CD14-positive monocyte (primary cell): Measurements from ENCODE around the gene PLEKHM2. TPM values are rescaled to one million over a fixed set of nuclear protein-coding genes. Genes with fewer than 3 reads are reported as not detected.

Experiments
- DNase-seq, 3 donors: peaks; one replicate each; pipeline ENCODE4 v3.0.0-alpha.2; 2011 to 2022
- H2AFZ ChIP-seq: 2 replicates; pipeline ENCODE4 v1.6.0; 2012; ENCODE audit warnings: mild to moderate bottlenecking, low read depth, low read length, inconsistent platforms; ENCODE audit not compliant: insufficient read depth, poor library complexity, severe bottlenecking
- H3K27ac ChIP-seq, 2 donors: 1 replicate in 1 of 2; 2 replicates in 1 of 2; pipeline ENCODE4 v1.5.1; 2012 to 2013; ENCODE audit warnings: low read length in 2 of 2, control low read depth in 1 of 2, inconsistent platforms in 1 of 2, low read depth in 1 of 2, mild to moderate bottlenecking in 1 of 2
- H3K27me3 ChIP-seq, 2 donors: one replicate each; pipeline versions ENCODE4 v1.6.0 to v1.6.1; 2011 to 2013; ENCODE audit warnings: low read length in 2 of 2; ENCODE audit not compliant: control insufficient read depth in 2 of 2, insufficient read depth in 2 of 2
- H3K36me3 ChIP-seq, 2 donors: replicated peaks in 1 of 2; 1 replicate in 1 of 2; 2 replicates in 1 of 2; pipeline versions ENCODE4 v1.5.1 to v1.6.1; 2012 to 2013; ENCODE audit warnings: low read length in 2 of 2, control low read depth in 1 of 2, inconsistent platforms in 1 of 2, mild to moderate bottlenecking in 1 of 2; ENCODE audit not compliant: insufficient read depth in 2 of 2, control insufficient read depth in 1 of 2
- H3K4me1 ChIP-seq, 2 donors: 1 replicate in 1 of 2; 2 replicates in 1 of 2; pipeline versions ENCODE4 v1.5.1 to v1.6.1; 2012 to 2013; ENCODE audit warnings: low read length in 2 of 2, control low read depth in 1 of 2, inconsistent platforms in 1 of 2, mild to moderate bottlenecking in 1 of 2, moderate library complexity in 1 of 2; ENCODE audit not compliant: insufficient read depth in 2 of 2, control insufficient read depth in 1 of 2
- H3K4me2 ChIP-seq: replicated peaks from 2 replicates; pipeline ENCODE3; 2012; ENCODE audit warnings: low read length, moderate library complexity, mild to moderate bottlenecking; ENCODE audit not compliant: poor library complexity, severe bottlenecking; ENCODE audit errors: extremely low read depth
- H3K4me3 ChIP-seq, 3 experiments: fragments of 200-600 bp in 1 of 3; sonication (generic) in 1 of 3; replicated peaks in 1 of 3; 1 replicate in 2 of 3; 2 replicates in 1 of 3; pipeline ENCODE4 v1.5.1; 2011 to 2013; ENCODE audit warnings: low read length in 3 of 3, mild to moderate bottlenecking in 3 of 3, control low read depth in 2 of 3, low read depth in 2 of 3, inconsistent platforms in 1 of 3, moderate library complexity in 1 of 3
- H3K79me2 ChIP-seq: 2 replicates; pipeline ENCODE4 v1.6.0; 2012; ENCODE audit warnings: mild to moderate bottlenecking, control low read depth, inconsistent platforms, low read length, moderate library complexity; ENCODE audit not compliant: insufficient read depth
- H3K9ac ChIP-seq: 2 replicates; pipeline ENCODE4 v1.6.0; 2017; ENCODE audit warnings: low read length, mild to moderate bottlenecking; ENCODE audit not compliant: insufficient read depth, poor library complexity, severe bottlenecking
- H3K9me3 ChIP-seq, 2 donors: replicated peaks in 1 of 2; 1 replicate in 1 of 2; 2 replicates in 1 of 2; pipeline versions ENCODE4 v1.5.1 to v1.6.1; 2012 to 2013; ENCODE audit warnings: low read length in 2 of 2, control low read depth in 1 of 2; ENCODE audit not compliant: control insufficient read depth in 1 of 2, insufficient read depth in 1 of 2
- H4K20me1 ChIP-seq: 2 replicates; pipeline ENCODE4 v1.6.0; 2012; ENCODE audit warnings: mild to moderate bottlenecking, low read length, control low read depth, moderate library complexity; ENCODE audit not compliant: insufficient read depth
- H3K27ac Mint-ChIP-seq, 7 donors: one replicate each; pipeline ENCODE4 v1.8.0; 2020; ENCODE audit warnings: mild to moderate bottlenecking in 7 of 7, mixed read lengths in 7 of 7, moderate library complexity in 6 of 7, inconsistent platforms in 2 of 7
- H3K27me3 Mint-ChIP-seq, 3 donors: one replicate each; pipeline ENCODE4 v1.8.0; 2021 to 2022; ENCODE audit warnings: low read depth in 3 of 3, mild to moderate bottlenecking in 3 of 3, mixed read lengths in 3 of 3, moderate library complexity in 3 of 3, inconsistent platforms in 1 of 3
- H3K36me3 Mint-ChIP-seq, 2 donors: one replicate each; pipeline ENCODE4 v1.8.0; 2020; ENCODE audit warnings: mixed read lengths in 2 of 2, inconsistent platforms in 1 of 2, mild to moderate bottlenecking in 1 of 2
- H3K4me1 Mint-ChIP-seq: one replicate; pipeline ENCODE4 v1.8.0; 2020; ENCODE audit warnings: mild to moderate bottlenecking, mixed read lengths
- H3K4me3 Mint-ChIP-seq, 2 donors: one replicate each; pipeline ENCODE4 v1.8.0; 2020; ENCODE audit warnings: mild to moderate bottlenecking in 2 of 2, mixed read lengths in 2 of 2, moderate library complexity in 1 of 2
- H3K9me3 Mint-ChIP-seq, 7 donors: one replicate each; pipeline ENCODE4 v1.8.0; 2020 to 2022; ENCODE audit warnings: mixed read lengths in 7 of 7, mild to moderate bottlenecking in 6 of 7, moderate library complexity in 6 of 7, inconsistent platforms in 2 of 7
- WGBS: methylation state at CpG from one replicate; pipeline ENCODE4 v1.1.5; 2013; ENCODE audit warnings: missing lambda C conversion rate; ENCODE audit not compliant: insufficient coverage; 5-methylcytosine and 5-hydroxymethylcytosine counted together
- intact Hi-C, 2 donors: fragments of 100-400 bp; cut with micrococcal nuclease; formaldehyde crosslinking; loops; one replicate each; pipeline versions ENCODE4 v1.15.0 to v1.15.1; 2023
- polyA plus RNA-seq, 3 donors: library from polyadenylated mRNA; depleted of rRNA in 1 of 3; unstranded in 2 of 3; stranded (reverse) in 1 of 3; fragments of 300-500 nt in 2 of 3; fragments of >200 nt in 1 of 3; fragmentation: Illumina TruSeq in 2 of 3; gene quantifications; 1 replicate in 2 of 3; 2 replicates in 1 of 3; pipeline ENCODE4 v1.2.3, GENCODE V29; 2012 to 2021
- TF ChIP-seq, protein P1 (sequence below): fragments of 200-600 bp; IDR thresholded peaks from one replicate; pipeline ENCODE4 v1.8.0; 2022; ENCODE audit warnings: antibody characterized with exemption, mild to moderate bottlenecking

The PLEKHM2 gene
- polyA plus RNA-seq, 3 donors = 4.0 to 79.3 (median 5.8) TPM

DNA sequence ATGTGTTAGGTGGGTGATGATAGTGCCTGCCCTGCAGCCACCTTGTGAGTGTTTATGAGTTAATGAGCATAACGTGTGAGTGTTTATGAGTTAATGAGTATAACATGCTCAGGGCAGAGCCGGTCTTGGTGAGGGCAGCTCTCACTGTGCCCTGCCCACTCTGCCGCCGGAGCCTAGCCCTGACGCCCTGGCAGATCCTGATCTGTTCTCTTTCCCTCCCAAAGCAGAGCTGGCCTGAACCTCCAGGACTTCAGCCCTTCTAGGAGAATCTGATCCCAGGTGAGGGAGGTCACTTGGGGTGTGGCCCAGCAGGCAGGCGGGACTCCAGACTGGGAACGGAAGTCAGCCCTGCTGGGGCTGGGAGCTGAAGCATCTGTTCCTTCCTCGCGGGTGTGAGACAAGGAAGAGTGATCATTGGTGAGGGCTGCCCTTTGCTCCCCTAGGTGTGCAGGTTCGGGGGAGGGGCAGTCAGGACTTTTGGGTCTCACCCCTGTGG, 80.2 kb downstream of the PLEKHM2 start:
- no peak overlapping the region for H3K4me3 Mint-ChIP-seq
- Histone ChIP-seq H3K4me2 (no peak overlapping the region), H3K9me3 (peaks cover 0 to 5% of the 10 kb centered on the region in 2 donors), H2AFZ (no peak overlapping the region), H3K27ac (no peak overlapping the region), H3K4me1 (no peaks in the 10 kb centered on the region), H3K79me2 (no peaks in the 10 kb centered on the region), H3K4me3 (no peak overlapping the region), H3K36me3 (no peaks in the 10 kb centered on the region), H4K20me1 (no peaks in the 10 kb centered on the region), H3K9ac (no peak overlapping the region), H3K27me3 (peaks cover 10 to 30% of the 10 kb centered on the region in 2 donors)
- H3K27me3 Mint-ChIP-seq = peaks cover 34 to 62% (median 39%) of the 10 kb centered on the region in 3 donors
- no peak overlapping the region for H3K27ac Mint-ChIP-seq
- peaks cover 0 to 6% (median 1%) of the 10 kb centered on the region in 7 donors for H3K9me3 Mint-ChIP-seq
- no peak for DNase-seq
- H3K4me1 Mint-ChIP-seq = no peaks in the 10 kb centered on the region
- TF ChIP-seq, protein P1, sequence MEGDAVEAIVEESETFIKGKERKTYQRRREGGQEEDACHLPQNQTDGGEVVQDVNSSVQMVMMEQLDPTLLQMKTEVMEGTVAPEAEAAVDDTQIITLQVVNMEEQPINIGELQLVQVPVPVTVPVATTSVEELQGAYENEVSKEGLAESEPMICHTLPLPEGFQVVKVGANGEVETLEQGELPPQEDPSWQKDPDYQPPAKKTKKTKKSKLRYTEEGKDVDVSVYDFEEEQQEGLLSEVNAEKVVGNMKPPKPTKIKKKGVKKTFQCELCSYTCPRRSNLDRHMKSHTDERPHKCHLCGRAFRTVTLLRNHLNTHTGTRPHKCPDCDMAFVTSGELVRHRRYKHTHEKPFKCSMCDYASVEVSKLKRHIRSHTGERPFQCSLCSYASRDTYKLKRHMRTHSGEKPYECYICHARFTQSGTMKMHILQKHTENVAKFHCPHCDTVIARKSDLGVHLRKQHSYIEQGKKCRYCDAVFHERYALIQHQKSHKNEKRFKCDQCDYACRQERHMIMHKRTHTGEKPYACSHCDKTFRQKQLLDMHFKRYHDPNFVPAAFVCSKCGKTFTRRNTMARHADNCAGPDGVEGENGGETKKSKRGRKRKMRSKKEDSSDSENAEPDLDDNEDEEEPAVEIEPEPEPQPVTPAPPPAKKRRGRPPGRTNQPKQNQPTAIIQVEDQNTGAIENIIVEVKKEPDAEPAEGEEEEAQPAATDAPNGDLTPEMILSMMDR = no peak
- WGBS = 82% methylated on average over 2 of the region's 10 CpGs
- peaks cover 0 to 1% of the 10 kb centered on the region in 2 donors for H3K36me3 Mint-ChIP-seq
- intact Hi-C loops = no loop called here

DNA sequence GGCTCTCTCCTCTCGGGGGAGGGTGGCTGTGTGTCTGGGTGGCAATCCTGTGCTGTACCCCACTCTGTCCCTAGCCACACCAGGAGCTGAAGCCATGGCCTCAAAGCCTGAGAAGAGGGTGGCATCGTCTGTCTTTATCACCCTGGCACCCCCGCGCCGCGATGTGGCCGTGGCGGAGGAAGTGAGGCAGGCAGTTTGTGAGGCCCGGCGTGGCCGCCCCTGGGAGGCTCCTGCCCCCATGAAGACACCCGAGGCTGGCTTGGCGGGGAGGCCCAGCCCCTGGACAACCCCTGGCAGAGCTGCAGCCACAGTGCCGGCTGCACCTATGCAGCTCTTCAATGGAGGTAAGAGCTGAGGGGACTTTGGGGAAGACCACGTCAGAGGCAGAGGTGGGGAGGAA, 80.8 kb downstream of the PLEKHM2 start:
- H3K27me3 ChIP-seq = peaks cover 7 to 24% of the 10 kb centered on the region in 2 donors
- H3K4me1 Mint-ChIP-seq = no peaks in the 10 kb centered on the region
- H3K27ac Mint-ChIP-seq = no peak overlapping the region
- intact Hi-C loops = no loop called here
- H3K27ac ChIP-seq = no peak overlapping the region
- no peaks in the 10 kb centered on the region for H3K36me3 ChIP-seq
- H3K9me3 Mint-ChIP-seq = peaks cover 0 to 2% (median 0%) of the 10 kb centered on the region in 7 donors
- WGBS = 77% methylated on average over 10 of the region's 15 CpGs
- TF ChIP-seq, protein P1 = no peak
- H3K4me3 Mint-ChIP-seq = no peak overlapping the region
- peaks cover 0 to 5% of the 10 kb centered on the region in 2 donors for H3K9me3 ChIP-seq
- no peak for DNase-seq
- peaks cover 30 to 56% (median 33%) of the 10 kb centered on the region in 3 donors for H3K27me3 Mint-ChIP-seq
- H3K36me3 Mint-ChIP-seq = no peaks in the 10 kb centered on the region
- H3K4me3 ChIP-seq = no peak overlapping the region
- H3K4me1 ChIP-seq = no peaks in the 10 kb centered on the region
- no peaks in the 10 kb centered on the region for H3K79me2 ChIP-seq
- H2AFZ ChIP-seq = no peak overlapping the region
- no peak overlapping the region for H3K9ac ChIP-seq
- no peaks in the 10 kb centered on the region for H4K20me1 ChIP-seq
- H3K4me2 ChIP-seq = no peak overlapping the region
